Measurements from ENCODE around the gene MEIOSIN. TPM values are rescaled to one million over a fixed set of nuclear protein-coding genes. Genes with fewer than 3 reads are reported as not detected.
A peak's percentile ranks its signal among the peaks of the same experiment; 100 is the strongest.

The MEIOSIN gene
- total and polyA plus RNA-seq, 4 donors: not detected

GRCh38 chr19:45790942-45791341 lies 57.7 kb downstream of the MEIOSIN start:
- ATAC-seq (ENCODE audit: insufficient read depth, low FRiP score) (no peak), DNase-seq (no peak)
- Histone ChIP-seq H3K36me3 (ENCODE audit: control insufficient read depth in 4 of 4, insufficient read depth in 4 of 4, low read length in 4 of 4) (peaks cover 0 to 27% (median 6%) of the 10 kb centered on the region in 4 donors), H3K4me3 (no peak overlapping the region), H3K9ac (ENCODE audit: insufficient read depth in 1 of 2, low read length in 2 of 2) (no peak overlapping the region), H3K4me1 (ENCODE audit: control insufficient read depth in 5 of 5, insufficient read depth in 5 of 5, low read length in 5 of 5) (peaks cover 0 to 16% (median 7%) of the 10 kb centered on the region in 5 donors), H3K9me3 (ENCODE audit: control insufficient read depth in 4 of 4, insufficient read depth in 3 of 4, low read length in 3 of 4) (peaks cover 0 to 2% (median 0%) of the 10 kb centered on the region in 4 donors), H3K27me3 (ENCODE audit: control insufficient read depth in 3 of 3, insufficient read depth in 3 of 3, low read length in 2 of 3) (no peaks in the 10 kb centered on the region), H3K27ac (ENCODE audit: low read depth in 1 of 2, low read length in 1 of 2) (no peak overlapping the region)
- no peak for TF ChIP-seq CTCF (IDR thresholded peaks at IDR 0.05; ENCODE audit: control extremely low read depth, extremely low read depth)
- WGBS, 2 donors: 32 to 71% methylated on average over 8 of the region's 8 CpGs

GRCh38 chr19:45791744-45792469 lies 58.7 kb downstream of the MEIOSIN start:
- peak overlapping the region in 1 of 2 donors; percentile 42 for H3K9ac ChIP-seq (ENCODE audit: insufficient read depth in 1 of 2, low read length in 2 of 2)

GRCh38 chr19:45792470-45793177 lies 59.4 kb downstream of the MEIOSIN start, which contains the start of gene DMWD:
TSS of gene DMWD (minus strand) at chr19:45792845. CDS start at chr19:45792756, 89 bp downstream.
- DNase-seq: peak; percentile 99 to 100 (median 100)

More at GRCh38 chr19:45791744-45792469, 58.7 kb downstream of the MEIOSIN start:
- ATAC-seq (ENCODE audit: insufficient read depth, low FRiP score) (no peak), DNase-seq (no peak)
- H3K27ac ChIP-seq (ENCODE audit: low read depth in 1 of 2, low read length in 1 of 2): peak overlapping the region; percentile 82 to 94
- WGBS, 2 donors: 6 to 7% methylated on average over 31 of the region's 31 CpGs
- peaks cover 0 to 17% (median 4%) of the 10 kb centered on the region in 4 donors for H3K36me3 ChIP-seq (ENCODE audit: control insufficient read depth in 4 of 4, insufficient read depth in 4 of 4, low read length in 4 of 4)
- H3K27me3 ChIP-seq (ENCODE audit: control insufficient read depth in 3 of 3, insufficient read depth in 3 of 3, low read length in 2 of 3): no peaks in the 10 kb centered on the region
- H3K4me3 ChIP-seq: peak overlapping the region; percentile 85
- no peak for TF ChIP-seq CTCF (IDR thresholded peaks at IDR 0.05; ENCODE audit: control extremely low read depth, extremely low read depth)
- H3K9me3 ChIP-seq (ENCODE audit: control insufficient read depth in 4 of 4, insufficient read depth in 3 of 4, low read length in 3 of 4): no peaks in the 10 kb centered on the region
- peaks cover 0 to 16% (median 7%) of the 10 kb centered on the region in 5 donors for H3K4me1 ChIP-seq (ENCODE audit: control insufficient read depth in 5 of 5, insufficient read depth in 5 of 5, low read length in 5 of 5)

More at GRCh38 chr19:45792470-45793177, 59.4 kb downstream of the MEIOSIN start, which contains the start of gene DMWD:
- TF ChIP-seq CTCF (IDR thresholded peaks at IDR 0.05; ENCODE audit: control extremely low read depth, extremely low read depth): no peak
- peak within 1 kb of the TSS; percentile 82 to 94 for H3K27ac ChIP-seq (ENCODE audit: low read depth in 1 of 2, low read length in 1 of 2)
- H3K4me3 ChIP-seq: peak within 1 kb of the TSS; percentile 85
- peak; percentile 98 for ATAC-seq (ENCODE audit: insufficient read depth, low FRiP score)
- 1% methylated on average over 52 to 86 of the region's 86 CpGs for WGBS, 2 donors
- no peaks in the 10 kb centered on the region for H3K9me3 ChIP-seq (ENCODE audit: control insufficient read depth in 4 of 4, insufficient read depth in 3 of 4, low read length in 3 of 4)
- H3K4me1 ChIP-seq (ENCODE audit: control insufficient read depth in 5 of 5, insufficient read depth in 5 of 5, low read length in 5 of 5): peaks cover 0 to 16% (median 7%) of the 10 kb centered on the region in 5 donors
- peak within 1 kb of the TSS; percentile 41 to 82 for H3K9ac ChIP-seq (ENCODE audit: insufficient read depth in 1 of 2, low read length in 2 of 2)
- H3K36me3 ChIP-seq (ENCODE audit: control insufficient read depth in 4 of 4, insufficient read depth in 4 of 4, low read length in 4 of 4): peaks cover 0 to 16% (median 4%) of the 10 kb centered on the region in 4 donors
- H3K27me3 ChIP-seq (ENCODE audit: control insufficient read depth in 3 of 3, insufficient read depth in 3 of 3, low read length in 2 of 3): no peaks in the 10 kb centered on the region
